ENCODE results near the gene FGF3.

The FGF3 gene

GRCh38 chr11:69775163-69775755 lies 44.0 kb downstream of the FGF3 start, which contains the start of gene FGF4:
FGF4 (minus strand) TSS chr11:69775341; CDS start chr11:69775084, 257 bp downstream.
- Histone ChIP-seq H3K4me3 (ENCODE audit: low read depth, low read length) (no peak within 1 kb of the TSS), H3K36me3 (ENCODE audit: control insufficient read depth, insufficient read depth, low read length) (no peaks in the 10 kb centered on the region), H3K27ac (no peak within 1 kb of the TSS), H3K79me2 (no peaks in the 10 kb centered on the region), H3K27me3 (ENCODE audit: control insufficient read depth, insufficient read depth, low read length) (no peaks in the 10 kb centered on the region), H3K4me1 (no peaks in the 10 kb centered on the region), H3K4me2 (ENCODE audit: low read length) (no peak within 1 kb of the TSS), H3K9me3 (ENCODE audit: control insufficient read depth, low read length) (no peaks in the 10 kb centered on the region), H3K9ac (no peak within 1 kb of the TSS), H2AFZ (no peak within 1 kb of the TSS)
- TF ChIP-seq CTCF (IDR thresholded peaks at IDR 0.05), result no peak

- Histone ChIP-seq H2AFZ (no peak overlapping the region), H3K4me1 (no peaks in the 10 kb centered on the region), H3K4me3 (ENCODE audit: low read depth, low read length) (no peak overlapping the region), H3K27ac (no peak overlapping the region), H3K4me2 (ENCODE audit: low read length) (no peak overlapping the region), H3K36me3 (ENCODE audit: control insufficient read depth, insufficient read depth, low read length) (no peaks in the 10 kb centered on the region), H3K9me3 (ENCODE audit: control insufficient read depth, low read length) (no peaks in the 10 kb centered on the region), H3K9ac (no peak overlapping the region), H3K27me3 (ENCODE audit: control insufficient read depth, insufficient read depth, low read length) (no peaks in the 10 kb centered on the region), H3K79me2 (no peaks in the 10 kb centered on the region)
- no peak for TF ChIP-seq CTCF (IDR thresholded peaks at IDR 0.05)
Observed at GRCh38 chr11:69774354-69775162, 44.7 kb downstream of the FGF3 start.

- Histone ChIP-seq H3K27ac (no peak overlapping the region), H3K4me1 (no peaks in the 10 kb centered on the region), H3K4me3 (ENCODE audit: low read depth, low read length) (no peak overlapping the region), H3K4me2 (ENCODE audit: low read length) (no peak overlapping the region), H3K9me3 (ENCODE audit: control insufficient read depth, low read length) (no peaks in the 10 kb centered on the region), H2AFZ (no peak overlapping the region), H3K79me2 (no peaks in the 10 kb centered on the region), H3K27me3 (ENCODE audit: control insufficient read depth, insufficient read depth, low read length) (no peaks in the 10 kb centered on the region), H3K9ac (no peak overlapping the region), H3K36me3 (ENCODE audit: control insufficient read depth, insufficient read depth, low read length) (no peaks in the 10 kb centered on the region)
- TF ChIP-seq CTCF (IDR thresholded peaks at IDR 0.05), result no peak
Observed at GRCh38 chr11:69773626-69774353, 45.4 kb downstream of the FGF3 start.

GRCh38 chr11:69771466-69771865 lies 47.8 kb downstream of the FGF3 start:
- TF ChIP-seq CTCF (IDR thresholded peaks at IDR 0.05), result no peak
- H3K4me2 ChIP-seq (ENCODE audit: low read length), result no peak overlapping the region
- H3K27ac ChIP-seq, result no peak overlapping the region
- H3K79me2 ChIP-seq, result no peaks in the 10 kb centered on the region
- no peak overlapping the region for H2AFZ ChIP-seq
- H3K9me3 ChIP-seq (ENCODE audit: control insufficient read depth, low read length), result no peaks in the 10 kb centered on the region
- H3K36me3 ChIP-seq (ENCODE audit: control insufficient read depth, insufficient read depth, low read length), result no peaks in the 10 kb centered on the region
- no peak overlapping the region for H3K9ac ChIP-seq
- H3K27me3 ChIP-seq (ENCODE audit: control insufficient read depth, insufficient read depth, low read length), result no peaks in the 10 kb centered on the region
- H3K4me1 ChIP-seq, result no peaks in the 10 kb centered on the region
- H3K4me3 ChIP-seq (ENCODE audit: low read depth, low read length), result no peak overlapping the region

Data from parathyroid adenoma (tissue), 2 donors.